ENCODE data around the gene MT1M. TPM values are rescaled to one million over a fixed set of nuclear protein-coding genes. Genes with fewer than 3 reads are reported as not detected.

MT1M gene
- total RNA-seq, 1 experiment from 2014 or later = 1.8 TPM

GRCh38 chr16:56637814-56638750, 5.6 kb downstream of the MT1M start, which contains the start of gene MT1A:
MT1A (plus strand) TSS chr16:56638666; CDS start chr16:56638739, 73 bp downstream.
- intact Hi-C loops (cut with micrococcal nuclease; ENCODE audit: unreplicated experiment) = no loop called here

DNA sequence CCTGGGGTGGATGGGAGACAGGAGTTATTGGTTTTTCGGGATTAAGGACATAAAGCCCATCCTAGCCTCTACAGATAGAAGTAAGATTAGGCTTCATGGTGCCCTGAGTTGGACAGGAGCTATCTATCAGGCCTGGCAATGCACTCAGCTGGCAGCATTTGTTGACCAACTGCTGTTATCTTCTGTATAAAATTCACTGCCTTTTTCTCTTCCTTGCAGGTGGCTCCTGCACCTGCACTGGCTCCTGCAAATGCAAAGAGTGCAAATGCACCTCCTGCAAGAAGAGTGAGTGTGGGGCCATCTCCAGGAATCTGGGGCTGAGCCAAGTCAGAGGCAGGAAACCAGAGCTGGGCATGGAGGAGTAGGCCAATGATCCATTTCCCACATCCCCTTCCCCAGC, 6.6 kb downstream of the MT1M start:
- Histone ChIP-seq H3K27me3 (ENCODE audit: control insufficient read depth, insufficient read depth, low read length) (no peaks in the 10 kb centered on the region), H3K4me1 (ENCODE audit: control insufficient read depth, insufficient read depth, low read length) (peaks cover 23% of the 10 kb centered on the region), H3K9me3 (ENCODE audit: control insufficient read depth, insufficient read depth, low read depth, low read length) (no peaks in the 10 kb centered on the region), H3K36me3 (ENCODE audit: control insufficient read depth, insufficient read depth, low read length) (no peaks in the 10 kb centered on the region), H3K4me3 (ENCODE audit: low read depth in 2 of 2, low read length in 2 of 2) (peak overlapping the region; percentile 59 to 62; a peak in 3 of 4 replicates), H3K27ac (ENCODE audit: low read length) (peak overlapping the region; percentile 71)
- intact Hi-C loops (cut with micrococcal nuclease; ENCODE audit: unreplicated experiment) = no loop called here
- ChIA-PET CTCF (no interaction called here), POLR2A (no interaction called here)
- ATAC-seq = no peak
- TF ChIP-seq TCF7L2 (IDR thresholded peaks at IDR 0.05; ENCODE audit: low read depth, low read length) (no peak), CTCF (IDR thresholded peaks at IDR 0.05) (no peak), SIN3A (IDR thresholded peaks at IDR 0.05; ENCODE audit: borderline replicate concordance, insufficient read depth, low read depth, low read length) (no peak), POLR2AphosphoS5 (IDR thresholded peaks at IDR 0.05; ENCODE audit: low read depth, low read length) (no peak)
- TF ChIP-seq, protein P1, sequence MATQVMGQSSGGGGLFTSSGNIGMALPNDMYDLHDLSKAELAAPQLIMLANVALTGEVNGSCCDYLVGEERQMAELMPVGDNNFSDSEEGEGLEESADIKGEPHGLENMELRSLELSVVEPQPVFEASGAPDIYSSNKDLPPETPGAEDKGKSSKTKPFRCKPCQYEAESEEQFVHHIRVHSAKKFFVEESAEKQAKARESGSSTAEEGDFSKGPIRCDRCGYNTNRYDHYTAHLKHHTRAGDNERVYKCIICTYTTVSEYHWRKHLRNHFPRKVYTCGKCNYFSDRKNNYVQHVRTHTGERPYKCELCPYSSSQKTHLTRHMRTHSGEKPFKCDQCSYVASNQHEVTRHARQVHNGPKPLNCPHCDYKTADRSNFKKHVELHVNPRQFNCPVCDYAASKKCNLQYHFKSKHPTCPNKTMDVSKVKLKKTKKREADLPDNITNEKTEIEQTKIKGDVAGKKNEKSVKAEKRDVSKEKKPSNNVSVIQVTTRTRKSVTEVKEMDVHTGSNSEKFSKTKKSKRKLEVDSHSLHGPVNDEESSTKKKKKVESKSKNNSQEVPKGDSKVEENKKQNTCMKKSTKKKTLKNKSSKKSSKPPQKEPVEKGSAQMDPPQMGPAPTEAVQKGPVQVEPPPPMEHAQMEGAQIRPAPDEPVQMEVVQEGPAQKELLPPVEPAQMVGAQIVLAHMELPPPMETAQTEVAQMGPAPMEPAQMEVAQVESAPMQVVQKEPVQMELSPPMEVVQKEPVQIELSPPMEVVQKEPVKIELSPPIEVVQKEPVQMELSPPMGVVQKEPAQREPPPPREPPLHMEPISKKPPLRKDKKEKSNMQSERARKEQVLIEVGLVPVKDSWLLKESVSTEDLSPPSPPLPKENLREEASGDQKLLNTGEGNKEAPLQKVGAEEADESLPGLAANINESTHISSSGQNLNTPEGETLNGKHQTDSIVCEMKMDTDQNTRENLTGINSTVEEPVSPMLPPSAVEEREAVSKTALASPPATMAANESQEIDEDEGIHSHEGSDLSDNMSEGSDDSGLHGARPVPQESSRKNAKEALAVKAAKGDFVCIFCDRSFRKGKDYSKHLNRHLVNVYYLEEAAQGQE (IDR thresholded peaks at IDR 0.05; ENCODE audit: insufficient read depth in 1 of 2, low read depth in 2 of 2, low read length in 1 of 2) = no peak
- BruUV-seq (replicated peaks) = TSS peak; percentile 84
- no peak for DNase-seq (ENCODE audit: low read depth, low spot score)
- in situ Hi-C loops (cut with HindIII; ENCODE audit: low pct_unique_long_range_greater_than_20kb, low sequenced_read_pairs) = no loop called here

More at GRCh38 chr16:56637814-56638750, 5.6 kb downstream of the MT1M start, which contains the start of gene MT1A:
- H3K4me3 ChIP-seq (ENCODE audit: low read depth in 2 of 2, low read length in 2 of 2) = peak within 1 kb of the TSS; percentile 59 to 62
- peak within 1 kb of the TSS; percentile 71 for H3K27ac ChIP-seq (ENCODE audit: low read length)
- H3K27me3 ChIP-seq (ENCODE audit: control insufficient read depth, insufficient read depth, low read length) = no peaks in the 10 kb centered on the region
- H3K36me3 ChIP-seq (ENCODE audit: control insufficient read depth, insufficient read depth, low read length) = no peaks in the 10 kb centered on the region
- ChIA-PET CTCF (no interaction called here), POLR2A (no interaction called here)
- no TSS peak for BruUV-seq (replicated peaks)
- DNase-seq (ENCODE audit: low read depth, low spot score) (no peak), ATAC-seq (peak; percentile 90)
- TF ChIP-seq POLR2AphosphoS5 (IDR thresholded peaks at IDR 0.05; ENCODE audit: low read depth, low read length) (0 out of 2 replicates have a peak, but pooled peaks have one; percentile 52), TCF7L2 (IDR thresholded peaks at IDR 0.05; ENCODE audit: low read depth, low read length) (peak; percentile 57), CTCF (IDR thresholded peaks at IDR 0.05) (no peak), SIN3A (IDR thresholded peaks at IDR 0.05; ENCODE audit: borderline replicate concordance, insufficient read depth, low read depth, low read length) (no peak)
- TF ChIP-seq, protein P1 (IDR thresholded peaks at IDR 0.05; ENCODE audit: insufficient read depth in 1 of 2, low read depth in 2 of 2, low read length in 1 of 2) = 0 out of 4 replicates have a peak, but pooled peaks of 1 of the 2 experiments have one; percentile 22
- H3K4me1 ChIP-seq (ENCODE audit: control insufficient read depth, insufficient read depth, low read length) = peaks cover 20% of the 10 kb centered on the region
- no peaks in the 10 kb centered on the region for H3K9me3 ChIP-seq (ENCODE audit: control insufficient read depth, insufficient read depth, low read depth, low read length)
- in situ Hi-C loops (cut with HindIII; ENCODE audit: low pct_unique_long_range_greater_than_20kb, low sequenced_read_pairs) = no loop called here

All from Panc1 (cell line).